Body of pancreas (tissue), 4 donors: ENCODE data around the gene RABGAP1.

Experiments used
- POLR2A ChIP-seq, 3 donors: fragments of 450-650 bp; IDR thresholded peaks; one replicate each; pipeline ENCODE4 v1.6.1; 2016; ENCODE audit warnings: antibody characterized with exemption in 3 of 3, mild to moderate bottlenecking in 2 of 3
- TF ChIP-seq, protein P1 (sequence below), 7 experiments: fragments of 450-650 bp in 4 of 7; fragments of 200-600 bp in 3 of 7; sonication (generic) in 3 of 7; IDR thresholded peaks; one replicate each; pipeline ENCODE4 v1.5.1; 2016 to 2019; ENCODE audit warnings: antibody characterized with exemption in 7 of 7

DNA sequence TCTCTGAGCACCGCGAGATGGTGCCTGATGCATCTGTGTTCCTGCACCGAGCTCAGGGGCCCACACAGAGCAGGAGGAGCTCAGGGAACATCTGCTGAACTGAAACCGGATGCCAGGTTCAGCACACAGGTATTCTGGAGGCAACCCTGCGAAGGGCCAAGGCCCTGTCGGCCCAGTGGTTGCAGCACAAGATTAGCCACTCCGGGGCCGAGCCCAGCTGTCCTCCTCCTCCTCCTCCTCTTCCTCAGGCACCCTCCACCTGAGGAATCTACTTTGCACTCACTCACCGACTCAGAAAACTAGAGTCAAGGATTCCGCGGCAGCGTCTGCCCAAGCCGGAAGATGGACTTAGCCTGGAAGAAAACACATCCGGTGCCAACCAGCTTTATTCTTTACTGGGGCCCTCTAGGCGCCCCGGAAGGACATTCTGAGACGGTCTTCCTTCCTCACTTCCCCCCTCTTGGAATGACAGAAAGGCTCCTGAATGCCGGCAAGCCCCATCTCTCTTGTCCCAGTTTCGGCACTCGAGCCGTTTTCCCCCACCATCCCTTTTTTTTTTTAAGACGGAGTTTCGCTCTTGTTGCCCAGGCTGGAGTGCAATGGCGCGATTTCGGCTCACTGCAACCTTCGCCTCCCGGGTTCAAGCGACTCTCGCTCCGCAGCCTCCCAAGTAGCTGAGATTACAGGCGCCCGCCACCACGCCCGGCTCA, 27.7 kb upstream of the RABGAP1 start, which contains the start of gene ZBTB6:
- peak in 2 of 3 donors; percentile 52 to 64 for TF ChIP-seq POLR2A (IDR thresholded peaks at IDR 0.05)
- TF ChIP-seq, protein P1, sequence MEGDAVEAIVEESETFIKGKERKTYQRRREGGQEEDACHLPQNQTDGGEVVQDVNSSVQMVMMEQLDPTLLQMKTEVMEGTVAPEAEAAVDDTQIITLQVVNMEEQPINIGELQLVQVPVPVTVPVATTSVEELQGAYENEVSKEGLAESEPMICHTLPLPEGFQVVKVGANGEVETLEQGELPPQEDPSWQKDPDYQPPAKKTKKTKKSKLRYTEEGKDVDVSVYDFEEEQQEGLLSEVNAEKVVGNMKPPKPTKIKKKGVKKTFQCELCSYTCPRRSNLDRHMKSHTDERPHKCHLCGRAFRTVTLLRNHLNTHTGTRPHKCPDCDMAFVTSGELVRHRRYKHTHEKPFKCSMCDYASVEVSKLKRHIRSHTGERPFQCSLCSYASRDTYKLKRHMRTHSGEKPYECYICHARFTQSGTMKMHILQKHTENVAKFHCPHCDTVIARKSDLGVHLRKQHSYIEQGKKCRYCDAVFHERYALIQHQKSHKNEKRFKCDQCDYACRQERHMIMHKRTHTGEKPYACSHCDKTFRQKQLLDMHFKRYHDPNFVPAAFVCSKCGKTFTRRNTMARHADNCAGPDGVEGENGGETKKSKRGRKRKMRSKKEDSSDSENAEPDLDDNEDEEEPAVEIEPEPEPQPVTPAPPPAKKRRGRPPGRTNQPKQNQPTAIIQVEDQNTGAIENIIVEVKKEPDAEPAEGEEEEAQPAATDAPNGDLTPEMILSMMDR (IDR thresholded peaks at IDR 0.05): no peak
